ENCODE measurements around the gene VAPA. TPM values are rescaled to one million over a fixed set of nuclear protein-coding genes. Genes with fewer than 3 reads are reported as not detected.

VAPA gene
- total and polyA plus RNA-seq, 9 of the 15 experiments (the other 6 are each of a cell fraction or from before 2014, with no cell fraction given) = 219 to 902 (median 526) TPM

DNA sequence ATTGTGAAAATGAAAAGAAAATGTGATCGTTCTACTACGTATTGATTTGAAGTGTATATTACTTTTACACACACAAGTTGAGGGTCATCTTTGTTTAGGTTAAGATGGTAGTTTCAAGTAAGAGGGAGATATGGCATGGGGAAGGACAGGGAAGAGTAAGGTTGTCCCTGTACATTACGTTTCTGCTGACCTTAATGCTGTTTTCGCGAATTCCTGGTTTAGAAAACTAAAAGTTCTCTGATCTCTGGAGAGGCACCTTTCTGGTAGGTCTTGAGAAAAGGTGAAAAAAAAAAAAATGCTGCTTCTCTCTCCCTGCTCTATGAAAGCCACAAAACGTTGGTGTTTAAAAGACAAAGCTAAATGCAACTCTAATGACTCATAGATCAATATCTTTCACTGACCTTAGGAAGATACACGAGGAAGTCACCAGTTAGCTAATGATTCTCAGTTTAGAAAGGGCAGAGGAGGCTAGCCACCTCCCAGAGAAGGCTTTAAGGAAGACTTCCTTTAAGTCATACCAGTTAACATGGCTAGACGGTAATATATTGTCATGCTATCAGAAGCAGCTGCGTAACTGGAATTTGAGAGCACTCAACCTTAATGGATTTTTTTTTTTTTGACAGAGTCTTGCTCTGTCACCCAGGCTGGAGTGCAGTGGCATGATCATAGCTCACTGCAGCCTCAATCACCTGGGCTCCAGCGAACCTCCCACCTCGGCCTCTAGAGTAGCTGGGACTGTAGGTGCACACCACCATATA, 14.8 kb upstream of the VAPA start (continued):
- TF ChIP-seq ZNF445 (CRISPR knock-in tag; IDR thresholded peaks at IDR 0.05; ENCODE audit: low read depth) (no peak), TCF3 (CRISPR knock-in tag; IDR thresholded peaks at IDR 0.05) (peak; percentile 56; the same call in 1 of the 2 replicates), XRCC5 (IDR thresholded peaks at IDR 0.05; ENCODE audit: low read depth, low read length) (no peak), PYGO2 (tag; IDR thresholded peaks at IDR 0.05) (0 out of 2 replicates have a peak, but pooled peaks have one; percentile 47), ZNF184 (CRISPR knock-in tag; IDR thresholded peaks at IDR 0.05) (no peak), PHF20 (IDR thresholded peaks at IDR 0.05; ENCODE audit: partially characterized antibody) (no peak), ZNF696 (CRISPR knock-in tag; conservative IDR thresholded peaks at IDR 0.05) (no peak), STAT5B (CRISPR knock-in tag; IDR thresholded peaks at IDR 0.05) (no peak), TEAD2 (tag; IDR thresholded peaks at IDR 0.05) (0 out of 2 replicates have a peak, but pooled peaks have one; percentile 49), MCM7 (IDR thresholded peaks at IDR 0.05) (no peak; a peak in 1 of 4 replicates), CHD2 (IDR thresholded peaks at IDR 0.05; ENCODE audit: low read depth, low read length) (no peak), GTF2F1 (IDR thresholded peaks at IDR 0.05; ENCODE audit: low read depth, low read length) (0 out of 2 replicates have a peak, but pooled peaks have one; percentile 60), OTX1 (CRISPR knock-in tag; IDR thresholded peaks at IDR 0.05) (peak; percentile 68), POLR2G (IDR thresholded peaks at IDR 0.05; ENCODE audit: low read depth, low read length) (0 out of 2 replicates have a peak, but pooled peaks have one; percentile 18), ATF7 (IDR thresholded peaks at IDR 0.05) (peak; percentile 93), ZSCAN32 (CRISPR knock-in tag; IDR thresholded peaks at IDR 0.05) (no peak), CBFA2T2 (conservative IDR thresholded peaks at IDR 0.05) (no peak), RNF2 (IDR thresholded peaks at IDR 0.05) (peak; percentile 94), RHOXF2B (CRISPR knock-in tag; conservative IDR thresholded peaks at IDR 0.05) (no peak)
- TF ChIP-seq, protein P1, sequence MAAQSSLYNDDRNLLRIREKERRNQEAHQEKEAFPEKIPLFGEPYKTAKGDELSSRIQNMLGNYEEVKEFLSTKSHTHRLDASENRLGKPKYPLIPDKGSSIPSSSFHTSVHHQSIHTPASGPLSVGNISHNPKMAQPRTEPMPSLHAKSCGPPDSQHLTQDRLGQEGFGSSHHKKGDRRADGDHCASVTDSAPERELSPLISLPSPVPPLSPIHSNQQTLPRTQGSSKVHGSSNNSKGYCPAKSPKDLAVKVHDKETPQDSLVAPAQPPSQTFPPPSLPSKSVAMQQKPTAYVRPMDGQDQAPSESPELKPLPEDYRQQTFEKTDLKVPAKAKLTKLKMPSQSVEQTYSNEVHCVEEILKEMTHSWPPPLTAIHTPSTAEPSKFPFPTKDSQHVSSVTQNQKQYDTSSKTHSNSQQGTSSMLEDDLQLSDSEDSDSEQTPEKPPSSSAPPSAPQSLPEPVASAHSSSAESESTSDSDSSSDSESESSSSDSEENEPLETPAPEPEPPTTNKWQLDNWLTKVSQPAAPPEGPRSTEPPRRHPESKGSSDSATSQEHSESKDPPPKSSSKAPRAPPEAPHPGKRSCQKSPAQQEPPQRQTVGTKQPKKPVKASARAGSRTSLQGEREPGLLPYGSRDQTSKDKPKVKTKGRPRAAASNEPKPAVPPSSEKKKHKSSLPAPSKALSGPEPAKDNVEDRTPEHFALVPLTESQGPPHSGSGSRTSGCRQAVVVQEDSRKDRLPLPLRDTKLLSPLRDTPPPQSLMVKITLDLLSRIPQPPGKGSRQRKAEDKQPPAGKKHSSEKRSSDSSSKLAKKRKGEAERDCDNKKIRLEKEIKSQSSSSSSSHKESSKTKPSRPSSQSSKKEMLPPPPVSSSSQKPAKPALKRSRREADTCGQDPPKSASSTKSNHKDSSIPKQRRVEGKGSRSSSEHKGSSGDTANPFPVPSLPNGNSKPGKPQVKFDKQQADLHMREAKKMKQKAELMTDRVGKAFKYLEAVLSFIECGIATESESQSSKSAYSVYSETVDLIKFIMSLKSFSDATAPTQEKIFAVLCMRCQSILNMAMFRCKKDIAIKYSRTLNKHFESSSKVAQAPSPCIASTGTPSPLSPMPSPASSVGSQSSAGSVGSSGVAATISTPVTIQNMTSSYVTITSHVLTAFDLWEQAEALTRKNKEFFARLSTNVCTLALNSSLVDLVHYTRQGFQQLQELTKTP (IDR thresholded peaks at IDR 0.05; ENCODE audit: low read depth in 1 of 2, partially characterized antibody in 2 of 2) = peak; percentile 85 to 94
- TF ChIP-seq, protein P2, sequence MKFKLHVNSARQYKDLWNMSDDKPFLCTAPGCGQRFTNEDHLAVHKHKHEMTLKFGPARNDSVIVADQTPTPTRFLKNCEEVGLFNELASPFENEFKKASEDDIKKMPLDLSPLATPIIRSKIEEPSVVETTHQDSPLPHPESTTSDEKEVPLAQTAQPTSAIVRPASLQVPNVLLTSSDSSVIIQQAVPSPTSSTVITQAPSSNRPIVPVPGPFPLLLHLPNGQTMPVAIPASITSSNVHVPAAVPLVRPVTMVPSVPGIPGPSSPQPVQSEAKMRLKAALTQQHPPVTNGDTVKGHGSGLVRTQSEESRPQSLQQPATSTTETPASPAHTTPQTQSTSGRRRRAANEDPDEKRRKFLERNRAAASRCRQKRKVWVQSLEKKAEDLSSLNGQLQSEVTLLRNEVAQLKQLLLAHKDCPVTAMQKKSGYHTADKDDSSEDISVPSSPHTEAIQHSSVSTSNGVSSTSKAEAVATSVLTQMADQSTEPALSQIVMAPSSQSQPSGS (CRISPR knock-in tag; IDR thresholded peaks at IDR 0.05) = no peak
- TF ChIP-seq, protein P3, sequence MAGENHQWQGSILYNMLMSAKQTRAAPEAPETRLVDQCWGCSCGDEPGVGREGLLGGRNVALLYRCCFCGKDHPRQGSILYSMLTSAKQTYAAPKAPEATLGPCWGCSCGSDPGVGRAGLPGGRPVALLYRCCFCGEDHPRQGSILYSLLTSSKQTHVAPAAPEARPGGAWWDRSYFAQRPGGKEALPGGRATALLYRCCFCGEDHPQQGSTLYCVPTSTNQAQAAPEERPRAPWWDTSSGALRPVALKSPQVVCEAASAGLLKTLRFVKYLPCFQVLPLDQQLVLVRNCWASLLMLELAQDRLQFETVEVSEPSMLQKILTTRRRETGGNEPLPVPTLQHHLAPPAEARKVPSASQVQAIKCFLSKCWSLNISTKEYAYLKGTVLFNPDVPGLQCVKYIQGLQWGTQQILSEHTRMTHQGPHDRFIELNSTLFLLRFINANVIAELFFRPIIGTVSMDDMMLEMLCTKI (IDR thresholded peaks at IDR 0.05; ENCODE audit: partially characterized antibody) = no peak
